Measurements from ENCODE around the gene FAM163B.

DNA sequence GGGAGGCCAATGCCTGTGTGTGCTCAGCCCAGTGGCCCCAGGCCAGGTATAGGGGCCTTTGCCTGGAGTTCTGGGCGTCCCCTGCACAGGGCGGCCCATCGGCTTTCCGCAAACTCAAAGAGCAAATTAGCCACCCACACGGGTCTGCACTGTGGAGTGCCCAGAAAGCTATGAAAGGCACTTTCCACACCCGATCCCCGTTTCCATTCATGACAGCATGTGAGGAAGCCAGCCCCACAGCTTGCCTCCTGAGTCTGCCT lies 32.1 kb upstream of the FAM163B start:
- TF ChIP-seq, protein P1, sequence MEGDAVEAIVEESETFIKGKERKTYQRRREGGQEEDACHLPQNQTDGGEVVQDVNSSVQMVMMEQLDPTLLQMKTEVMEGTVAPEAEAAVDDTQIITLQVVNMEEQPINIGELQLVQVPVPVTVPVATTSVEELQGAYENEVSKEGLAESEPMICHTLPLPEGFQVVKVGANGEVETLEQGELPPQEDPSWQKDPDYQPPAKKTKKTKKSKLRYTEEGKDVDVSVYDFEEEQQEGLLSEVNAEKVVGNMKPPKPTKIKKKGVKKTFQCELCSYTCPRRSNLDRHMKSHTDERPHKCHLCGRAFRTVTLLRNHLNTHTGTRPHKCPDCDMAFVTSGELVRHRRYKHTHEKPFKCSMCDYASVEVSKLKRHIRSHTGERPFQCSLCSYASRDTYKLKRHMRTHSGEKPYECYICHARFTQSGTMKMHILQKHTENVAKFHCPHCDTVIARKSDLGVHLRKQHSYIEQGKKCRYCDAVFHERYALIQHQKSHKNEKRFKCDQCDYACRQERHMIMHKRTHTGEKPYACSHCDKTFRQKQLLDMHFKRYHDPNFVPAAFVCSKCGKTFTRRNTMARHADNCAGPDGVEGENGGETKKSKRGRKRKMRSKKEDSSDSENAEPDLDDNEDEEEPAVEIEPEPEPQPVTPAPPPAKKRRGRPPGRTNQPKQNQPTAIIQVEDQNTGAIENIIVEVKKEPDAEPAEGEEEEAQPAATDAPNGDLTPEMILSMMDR (IDR thresholded peaks at IDR 0.05), result no peak
- TF ChIP-seq EZH2 (IDR thresholded peaks at IDR 0.05; ENCODE audit: borderline replicate concordance, insufficient read depth, low read depth, low read length, poor library complexity, severe bottlenecking), result no peak
